ENCODE data around the gene ANKRD50. TPM values are rescaled to one million over a fixed set of nuclear protein-coding genes. Genes with fewer than 3 reads are reported as not detected.

ANKRD50 gene
- total RNA-seq, 1 experiment from 2014 or later = 16.5 TPM

DNA sequence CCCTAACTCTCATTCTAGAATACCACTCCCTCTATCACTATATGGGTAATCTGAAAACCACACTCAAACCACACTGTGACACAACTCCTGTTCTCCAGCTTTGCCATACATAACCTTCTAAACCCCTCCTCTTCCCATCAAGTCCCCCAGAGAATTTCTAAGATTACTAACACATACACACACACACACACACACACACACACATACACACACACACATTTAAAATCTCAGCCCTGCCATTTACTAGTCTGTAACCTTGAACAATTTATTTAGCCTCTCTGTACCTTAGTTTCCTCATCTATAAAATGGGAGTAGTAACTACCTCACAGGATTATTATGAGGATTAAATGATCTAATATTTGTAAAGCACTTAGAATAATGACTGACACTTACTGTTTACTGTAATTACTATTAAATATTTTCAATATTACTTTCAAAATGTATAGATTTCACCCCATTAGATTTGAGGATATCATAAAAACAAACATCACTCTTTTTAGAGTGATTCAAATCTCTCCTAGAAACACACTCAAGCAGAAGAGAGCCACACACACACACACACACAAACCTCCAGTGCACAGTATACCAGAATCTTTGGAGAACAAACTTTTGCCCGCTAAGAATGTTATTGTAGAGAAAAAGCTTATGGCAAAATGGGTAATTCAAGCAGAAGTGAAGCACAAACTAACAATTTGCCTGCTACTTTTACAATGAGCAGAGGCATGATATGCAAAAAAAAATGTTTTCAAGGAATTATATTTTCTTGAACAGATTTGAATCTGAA is 3.8 kb downstream of the ANKRD50 start:
- no peak overlapping the region for H2AFZ ChIP-seq (ENCODE audit: low read depth, low read length, poor library complexity, severe bottlenecking)
- intact Hi-C loops (cut with micrococcal nuclease) = no loop called here
- H3K4me3 ChIP-seq (replicated peaks in 1 of 2; ENCODE audit: low read depth in 1 of 2, low read length in 2 of 2) = no peak overlapping the region
- no TSS peak for BruUV-seq (replicated peaks)
- H3K9me3 ChIP-seq (ENCODE audit: control insufficient read depth in 1 of 2, insufficient read depth in 1 of 2, low read depth in 1 of 2, low read length in 2 of 2) = no peaks in the 10 kb centered on the region
- H3K9ac ChIP-seq (ENCODE audit: low read length) = no peak overlapping the region
- H3K79me2 ChIP-seq (ENCODE audit: insufficient read depth, low read length) = peaks cover 72% of the 10 kb centered on the region
- POLR2A ChIA-PET = no interaction called here
- H3K4me2 ChIP-seq (ENCODE audit: low read length) = no peak overlapping the region
- H3K27ac ChIP-seq (ENCODE audit: low read depth, low read length) = no peak overlapping the region
- H3K9me2 ChIP-seq (ENCODE audit: insufficient read depth) = no peaks in the 10 kb centered on the region
- no peaks in the 10 kb centered on the region for H3K36me3 ChIP-seq (ENCODE audit: control insufficient read depth in 1 of 2, insufficient read depth in 2 of 2, low read length in 2 of 2)
- DNase-seq (ENCODE audit: low read depth, low spot score) (no peak), ATAC-seq (no peak)
- RAD21 ChIA-PET (ENCODE audit: low non-redundant PET in 1 of 2, low total read pairs in 2 of 2, uncharacterized antibody in 2 of 2, unreplicated experiment in 2 of 2) = no interaction called here
- H3K27me3 ChIP-seq (ENCODE audit: insufficient read depth, low read length) = no peaks in the 10 kb centered on the region
- no peak for TF ChIP-seq POLR2AphosphoS5 (IDR thresholded peaks at IDR 0.05; ENCODE audit: low read depth, low read length)
- H3K4me1 ChIP-seq (ENCODE audit: control insufficient read depth in 1 of 2, insufficient read depth in 2 of 2, low read length in 2 of 2) = peaks cover 10 to 15% of the 10 kb centered on the region in 2 experiments; a peak in 3 of 4 replicates
- CTCF ChIA-PET = no interaction called here
- H4K20me1 ChIP-seq (ENCODE audit: insufficient read depth) = no peaks in the 10 kb centered on the region

DNA sequence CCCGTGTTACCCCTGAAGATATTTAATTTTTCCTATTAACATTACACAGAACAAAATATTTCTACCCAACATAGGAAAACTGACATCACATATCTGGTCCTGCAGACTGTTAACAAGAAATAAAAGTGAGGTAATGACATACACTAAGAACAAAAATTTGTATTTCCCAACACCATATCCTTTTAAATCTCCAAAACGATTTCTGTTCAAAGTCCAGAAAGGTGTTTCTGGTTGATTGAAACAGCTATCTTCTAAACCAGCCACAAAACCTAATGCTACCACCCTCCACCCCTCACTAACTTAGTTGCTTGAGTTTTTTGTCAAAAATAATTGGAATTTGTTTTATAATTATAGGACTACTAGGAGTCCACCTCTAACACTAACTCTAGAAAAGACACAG is 7.1 kb downstream of the ANKRD50 start:
- H4K20me1 ChIP-seq (ENCODE audit: insufficient read depth) = no peaks in the 10 kb centered on the region
- no peaks in the 10 kb centered on the region for H3K4me1 ChIP-seq (ENCODE audit: control insufficient read depth in 1 of 2, insufficient read depth in 2 of 2, low read length in 2 of 2)
- no peak for ATAC-seq
- no peaks in the 10 kb centered on the region for H3K9me2 ChIP-seq (ENCODE audit: insufficient read depth)
- ChIA-PET CTCF (no interaction called here), RAD21 (ENCODE audit: low non-redundant PET in 1 of 2, low total read pairs in 2 of 2, uncharacterized antibody in 2 of 2, unreplicated experiment in 2 of 2) (no interaction called here), POLR2A (no interaction called here)
- intact Hi-C loops (cut with micrococcal nuclease) = no loop called here
- no peaks in the 10 kb centered on the region for H3K9me3 ChIP-seq (ENCODE audit: control insufficient read depth in 1 of 2, insufficient read depth in 1 of 2, low read depth in 1 of 2, low read length in 2 of 2)
- H3K36me3 ChIP-seq (ENCODE audit: control insufficient read depth in 1 of 2, insufficient read depth in 2 of 2, low read length in 2 of 2) = peaks cover 0 to 3% of the 10 kb centered on the region in 2 experiments; a peak in 1 of 4 replicates
- no peak overlapping the region for H3K27ac ChIP-seq (ENCODE audit: low read depth, low read length)
- H3K4me3 ChIP-seq (replicated peaks in 1 of 2; ENCODE audit: low read depth in 1 of 2, low read length in 2 of 2) = no peak overlapping the region
- no peaks in the 10 kb centered on the region for H3K27me3 ChIP-seq (ENCODE audit: insufficient read depth, low read length)
- no peak overlapping the region for H3K9ac ChIP-seq (ENCODE audit: low read length)
- no peak for DNase-seq (ENCODE audit: low read depth, low spot score)
- BruUV-seq (replicated peaks) = no TSS peak
- no peak overlapping the region for H3K4me2 ChIP-seq (ENCODE audit: low read length)
- peaks cover 61% of the 10 kb centered on the region for H3K79me2 ChIP-seq (ENCODE audit: insufficient read depth, low read length)
- no peak overlapping the region for H2AFZ ChIP-seq (ENCODE audit: low read depth, low read length, poor library complexity, severe bottlenecking)
- TF ChIP-seq ZBTB33 (IDR thresholded peaks at IDR 0.05; ENCODE audit: extremely low read depth, insufficient replicate concordance, low read length) (no peak), POLR2A (IDR thresholded peaks at IDR 0.05; ENCODE audit: borderline replicate concordance, extremely low read depth, insufficient read depth, insufficient read length) (no peak), SIN3A (IDR thresholded peaks at IDR 0.05; ENCODE audit: low read depth) (no peak), EZH2phosphoT487 (IDR thresholded peaks at IDR 0.05; ENCODE audit: borderline replicate concordance) (no peak), ATF3 (IDR thresholded peaks at IDR 0.05) (no peak), JUND (IDR thresholded peaks at IDR 0.05) (no peak), YY1 (IDR thresholded peaks at IDR 0.05; ENCODE audit: extremely low read depth, insufficient replicate concordance, low read depth, low read length) (no peak), CBX3 (IDR thresholded peaks at IDR 0.05; ENCODE audit: low read depth) (no peak), REST (IDR thresholded peaks at IDR 0.05; ENCODE audit: low read depth) (no peak), ZNF274 (IDR thresholded peaks at IDR 0.05; ENCODE audit: low read depth, low read length) (no peak), POLR2AphosphoS5 (IDR thresholded peaks at IDR 0.05; ENCODE audit: low read depth, low read length) (no peak)

Data from HCT116 (cell line).